K562 (cell line): ENCODE data around the gene LAGE3. TPM values are rescaled to one million over a fixed set of nuclear protein-coding genes. Genes with fewer than 3 reads are reported as not detected.

Experiments
- CBFA2T3 ChIP-seq: fragments of 450-650 bp; IDR thresholded peaks from 2 replicates; pipeline ENCODE4 v1.6.1; 2017
- E4F1 ChIP-seq: fragments of 250-450 bp; sonication (Bioruptor Pico); IDR thresholded peaks from 2 replicates; pipeline ENCODE4 v1.5.0; 2021; ENCODE audit warnings: mild to moderate bottlenecking, borderline replicate concordance
- KLF1 ChIP-seq: fragments of 450-650 bp; IDR thresholded peaks from 2 replicates; pipeline ENCODE4 v1.6.1; 2016; ENCODE audit warnings: missing genetic modification characterization, missing compliant biosample characterization
- NR1H2 ChIP-seq: sonication (generic); formaldehyde crosslinking; IDR thresholded peaks from 2 replicates; pipeline ENCODE4 v1.4.0; 2020; ENCODE audit warnings: mild to moderate bottlenecking, missing genetic modification reagents
- RBM34 ChIP-seq: fragments of 200-400 bp; formaldehyde crosslinking; IDR thresholded peaks from 2 replicates; pipeline ENCODE4 v1.6.1; 2018; ENCODE audit warnings: low read length, borderline replicate concordance; ENCODE audit not compliant: insufficient read depth
- REST ChIP-seq, 2 experiments: fragments of 450-650 bp; formaldehyde crosslinking in 1 of 2; IDR thresholded peaks; 2 replicates each; pipeline versions ENCODE4 v1.4.0 to v1.6.1; 2014 to 2020; ENCODE audit warnings: mild to moderate bottlenecking in 2 of 2, borderline replicate concordance in 1 of 2, low read depth in 1 of 2
- SOX6 ChIP-seq: fragments of 450-650 bp; IDR thresholded peaks from 2 replicates; pipeline ENCODE4 v1.6.1; 2014; ENCODE audit warnings: mild to moderate bottlenecking
- TFE3 ChIP-seq: fragments of 450-650 bp; formaldehyde crosslinking; IDR thresholded peaks from 2 replicates; pipeline ENCODE4 v1.4.0; 2020; ENCODE audit warnings: mild to moderate bottlenecking, mixed read lengths
- ZNF175 ChIP-seq: fragments of 200-800 bp; sonication (Bioruptor generic); IDR thresholded peaks from 2 replicates; pipeline ENCODE4 v1.6.1; 2016; ENCODE audit warnings: low read depth, mild to moderate bottlenecking, missing genetic modification characterization, missing compliant biosample characterization
- polyA plus RNA-seq, 8 experiments: library from polyadenylated mRNA; depleted of rRNA in 4 of 8; stranded (reverse) in 5 of 8; unstranded in 3 of 8; fragments of >200 nt; fragmentation: Nextera tagmentation in 2 of 8; fragmentation: Illumina TruSeq in 1 of 8; extraction: Ambion mirVana in 2 of 8; extraction: Trizol in 1 of 8; gene quantifications; 2 replicates each; pipeline versions ENCODE4 v1.2.1 to v1.2.3, GENCODE V29; 2011 to 2014; ENCODE audit warnings: inconsistent platforms in 1 of 8, missing spikeins in 1 of 8
- total RNA-seq, 7 experiments: library from RNA; depleted of rRNA in 6 of 7; stranded (reverse); fragments of >200 nt in 6 of 7; fragmentation: Illumina TruSeq in 2 of 7; extraction: Trizol in 2 of 7; gene quantifications; 2 replicates each; pipeline versions ENCODE4 v1.2.1 to v1.2.3, GENCODE V29; 2011 to 2021; ENCODE audit warnings: low replicate concordance in 1 of 7
- TF ChIP-seq, protein P1 (sequence below): fragments of 450-650 bp; formaldehyde crosslinking; IDR thresholded peaks from 2 replicates; pipeline ENCODE4 v1.4.0; 2020; ENCODE audit warnings: mild to moderate bottlenecking

Gene LAGE3
- total and polyA plus RNA-seq, 9 of the 15 experiments (the other 6 are each of a cell fraction or from before 2014, with no cell fraction given) = 28.2 to 125 (median 35.8) TPM

DNA sequence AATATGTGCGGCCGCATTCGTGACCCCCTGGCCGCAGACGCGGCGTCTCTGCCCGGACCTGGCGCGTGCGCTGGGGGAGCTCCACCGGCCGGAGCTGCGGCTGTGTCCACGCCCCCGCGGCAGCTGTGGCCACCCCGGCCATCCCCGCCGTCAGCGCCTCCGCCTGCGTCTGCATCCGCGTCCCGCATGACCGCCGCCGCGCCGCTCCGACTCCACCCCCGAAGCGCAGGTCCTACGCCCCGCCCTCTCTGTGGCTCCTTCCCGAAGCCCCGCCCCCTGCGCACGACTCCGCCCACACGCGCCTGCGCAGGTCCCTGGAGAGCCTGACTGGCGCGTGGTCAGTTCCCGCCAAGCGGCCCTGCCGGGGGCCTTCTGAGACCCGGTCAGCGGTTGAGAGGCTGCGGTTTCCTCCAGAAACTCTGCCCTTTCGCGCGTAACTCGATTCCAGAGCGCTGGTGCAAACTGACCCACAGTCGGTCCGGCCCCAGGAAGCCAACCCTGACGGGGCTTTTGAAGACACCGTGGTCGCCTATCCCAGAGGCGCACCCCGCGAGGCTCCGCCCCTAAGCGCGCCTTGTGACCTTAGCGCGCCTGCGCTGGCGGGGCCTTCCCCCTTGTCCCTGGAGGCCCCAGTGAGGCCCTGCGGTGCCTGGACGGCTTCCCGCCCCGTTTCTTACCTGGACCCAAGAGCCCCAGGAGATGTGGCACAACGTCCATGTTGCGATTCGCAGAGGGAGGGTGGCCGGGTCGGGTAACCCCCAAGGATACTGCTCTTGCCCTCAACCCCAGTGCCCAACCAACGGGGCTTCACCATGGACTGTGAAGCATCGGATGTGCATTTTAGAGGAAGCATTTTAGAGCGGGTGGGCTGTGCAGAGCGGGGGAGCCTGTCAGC, at the start of gene LAGE3 (continued):
- TF ChIP-seq SOX6 (no peak), TFE3 (CRISPR knock-in tag) (no peak), NR1H2 (CRISPR knock-in tag) (no peak), RBM34 (no peak), E4F1 (no peak), REST (IDR thresholded peaks at IDR 0.05; ENCODE audit: borderline replicate concordance) (no peak), REST (CRISPR knock-in tag; IDR thresholded peaks at IDR 0.05; ENCODE audit: low read depth) (peak; percentile 49; the same call in 1 of the 2 replicates), ZNF175 (no peak), CBFA2T3 (peak; percentile 16; the same call in 1 of the 2 replicates), KLF1 (0 out of 2 replicates have a peak, but pooled peaks have one; percentile 33)
- TF ChIP-seq, protein P1, sequence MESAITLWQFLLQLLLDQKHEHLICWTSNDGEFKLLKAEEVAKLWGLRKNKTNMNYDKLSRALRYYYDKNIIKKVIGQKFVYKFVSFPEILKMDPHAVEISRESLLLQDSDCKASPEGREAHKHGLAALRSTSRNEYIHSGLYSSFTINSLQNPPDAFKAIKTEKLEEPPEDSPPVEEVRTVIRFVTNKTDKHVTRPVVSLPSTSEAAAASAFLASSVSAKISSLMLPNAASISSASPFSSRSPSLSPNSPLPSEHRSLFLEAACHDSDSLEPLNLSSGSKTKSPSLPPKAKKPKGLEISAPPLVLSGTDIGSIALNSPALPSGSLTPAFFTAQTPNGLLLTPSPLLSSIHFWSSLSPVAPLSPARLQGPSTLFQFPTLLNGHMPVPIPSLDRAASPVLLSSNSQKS (CRISPR knock-in tag) = no peak
